Measurements from ENCODE around the gene MAP2K6. TPM values are rescaled to one million over a fixed set of nuclear protein-coding genes. Genes with fewer than 3 reads are reported as not detected.

The MAP2K6 gene
- polyA plus RNA-seq, 1 of the 3 experiments (the other 2 are of a cell fraction): 6.7 TPM

GRCh38 chr17:69466905-69467667, 52.6 kb downstream of the MAP2K6 start (continued):
- no peak for TF ChIP-seq CTCF (IDR thresholded peaks at IDR 0.05)
- no peak for TF ChIP-seq FOXM1 (IDR thresholded peaks at IDR 0.05; ENCODE audit: low read depth)
- TF ChIP-seq NFIC (IDR thresholded peaks at IDR 0.05; ENCODE audit: borderline replicate concordance): no peak
- TF ChIP-seq IRF3 (IDR thresholded peaks at IDR 0.05; ENCODE audit: low read depth, low read length): no peak
- no peak for TF ChIP-seq GABPA (IDR thresholded peaks at IDR 0.05; ENCODE audit: low read depth)
- peak; percentile 58 for TF ChIP-seq PBX3 (IDR thresholded peaks at IDR 0.05)

GRCh38 chr17:69468207-69468606, 53.7 kb downstream of the MAP2K6 start:
- ChIA-PET CTCF (interaction anchor here (1.1 kb wide), 1 partner anchor 58 kb away, joined by 3 read pairs; no protein-coding TSS in a partner anchor), POLR2A (no interaction called here)
- no peak overlapping the region for H3K4me2 ChIP-seq
- H3K27ac ChIP-seq (ENCODE audit: low read depth in 2 of 2, low read length in 1 of 2): no peak overlapping the region
- no peak overlapping the region for H2AFZ ChIP-seq (ENCODE audit: low read depth)
- no peaks in the 10 kb centered on the region for H3K36me3 ChIP-seq (replicated peaks in 1 of 2; ENCODE audit: control insufficient read depth in 1 of 2, insufficient read depth in 2 of 2, low read length in 1 of 2)
- no peaks in the 10 kb centered on the region for H3K9me2 ChIP-seq
- WGBS (ENCODE audit: low lambda C conversion rate): 81% methylated on average over 5 of the region's 5 CpGs
- no peak overlapping the region for H3K9ac ChIP-seq
- no peaks in the 10 kb centered on the region for H3K9me3 ChIP-seq
- no peaks in the 10 kb centered on the region for H3K79me2 ChIP-seq (ENCODE audit: insufficient read depth)
- TF ChIP-seq RXRA (IDR thresholded peaks at IDR 0.05; ENCODE audit: borderline replicate concordance, low read depth) (no peak), SMC3 (IDR thresholded peaks at IDR 0.05; ENCODE audit: low read depth, low read length) (no peak), ELF1 (IDR thresholded peaks at IDR 0.05) (no peak), RFX5 (IDR thresholded peaks at IDR 0.05; ENCODE audit: low read length) (no peak), EZH2phosphoT487 (IDR thresholded peaks at IDR 0.05; ENCODE audit: borderline replicate concordance, low read depth) (no peak), IRF3 (IDR thresholded peaks at IDR 0.05; ENCODE audit: low read depth, low read length) (no peak), ZBTB33 (IDR thresholded peaks at IDR 0.05; ENCODE audit: borderline replicate concordance, low read depth) (no peak)
- H3F3A ChIP-seq (replicated peaks; ENCODE audit: insufficient read depth): no peaks in the 10 kb centered on the region
- DNase-seq: no peak
- H3K27me3 ChIP-seq (ENCODE audit: insufficient read depth): no peaks in the 10 kb centered on the region
- H3K4me1 ChIP-seq (ENCODE audit: control insufficient read depth in 1 of 2, insufficient read depth in 2 of 2, low read depth in 1 of 2, low read length in 1 of 2): peaks cover 2 to 10% of the 10 kb centered on the region in 2 experiments; a peak in 2 of 4 replicates
- H4K20me1 ChIP-seq (ENCODE audit: insufficient read depth): no peaks in the 10 kb centered on the region
- no peak overlapping the region for H3K4me3 ChIP-seq (ENCODE audit: low read depth in 2 of 2, low read length in 1 of 2)
